Hypothalamus (tissue), 51 donors: Measurements from ENCODE around the gene EXOG.

Experiments
- DNase-seq, 51 donors: peaks; one replicate each; lab custom pipeline; 2025; lab: John Stamatoyannopoulos, UW

Gene EXOG

DNA sequence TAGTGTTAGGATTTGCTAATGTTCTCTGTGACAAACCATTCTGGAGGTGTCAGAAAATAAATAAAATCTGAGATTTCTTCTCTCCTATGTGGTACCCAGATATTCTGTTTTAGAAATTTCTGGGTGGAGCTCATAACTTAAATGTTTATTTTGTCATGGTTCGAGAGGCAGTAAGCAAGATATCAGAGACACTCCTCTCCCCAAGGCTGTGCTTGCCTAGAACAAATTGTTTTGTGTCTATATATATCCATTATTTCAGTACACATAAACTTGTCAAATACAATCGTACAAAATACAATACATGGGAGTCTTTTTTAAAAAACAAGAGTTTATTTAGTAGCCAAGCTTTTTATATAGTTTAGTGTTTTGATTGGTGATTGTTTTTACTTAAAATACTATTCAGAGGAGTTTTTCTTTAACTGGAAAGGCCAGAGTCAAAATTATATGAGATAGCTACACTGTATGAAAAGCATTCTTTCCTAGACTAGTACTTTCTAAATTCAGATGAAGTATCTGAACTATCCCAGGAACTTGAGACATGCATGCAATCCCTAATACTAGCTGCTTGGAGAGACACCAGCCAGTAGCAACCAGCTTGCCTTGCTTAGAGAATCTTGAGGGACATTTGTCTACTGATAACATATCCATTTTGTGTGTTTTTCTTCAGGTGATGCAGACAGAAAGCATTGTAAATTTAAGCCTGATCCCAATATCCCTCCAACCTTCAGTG lies 4.7 kb downstream of the EXOG start:
- no peak for DNase-seq

GRCh38 chr3:38507120-38507519 lies 11.0 kb downstream of the EXOG start:
- no peak for DNase-seq

DNA sequence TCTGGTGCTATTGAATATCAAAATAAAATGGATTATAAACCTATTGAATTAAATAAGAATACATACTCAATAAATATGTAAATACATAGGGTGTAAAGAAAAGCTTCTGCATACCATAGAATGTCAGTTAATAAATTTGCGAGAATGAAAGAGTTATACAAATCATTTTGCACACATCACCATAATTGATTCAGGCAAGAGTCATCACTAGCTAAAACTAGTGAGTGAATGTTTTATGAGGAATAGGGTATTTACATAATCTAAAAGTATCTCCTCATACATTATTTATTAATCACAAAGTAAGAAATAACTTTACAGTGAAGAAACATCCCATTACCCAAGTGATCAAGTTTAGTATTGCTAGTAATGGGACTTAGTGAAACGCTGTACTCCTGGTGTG lies 13.6 kb downstream of the EXOG start:
- no peak for DNase-seq

DNA sequence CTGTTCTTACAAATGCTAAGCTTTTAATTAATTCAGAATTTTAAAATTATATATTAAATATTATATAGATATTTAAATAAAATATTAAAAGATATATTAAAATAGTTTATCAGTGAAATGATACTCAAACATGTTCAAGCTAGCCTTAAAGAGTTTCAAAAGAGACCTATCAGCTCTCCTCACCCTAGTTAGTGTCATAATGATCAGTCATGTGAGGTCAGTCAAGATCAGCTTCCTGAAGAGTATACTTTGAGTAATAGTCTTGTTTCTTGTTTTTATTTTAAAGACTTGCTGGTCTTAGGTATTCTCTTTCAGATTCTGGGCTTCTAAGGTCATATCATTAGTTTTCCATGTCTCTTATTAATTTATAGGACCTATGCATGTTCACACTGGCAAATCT lies 14.5 kb downstream of the EXOG start:
- DNase-seq, result no peak

GRCh38 chr3:38511546-38511945 lies 15.4 kb downstream of the EXOG start:
- no peak for DNase-seq

- no peak for DNase-seq
Observed at GRCh38 chr3:38515367-38515766, 19.2 kb downstream of the EXOG start.

- no peak for DNase-seq
Observed at GRCh38 chr3:38516669-38517068, 20.5 kb downstream of the EXOG start.

- DNase-seq, result no peak
Observed at GRCh38 chr3:38519000-38519399, 22.9 kb downstream of the EXOG start.

DNA sequence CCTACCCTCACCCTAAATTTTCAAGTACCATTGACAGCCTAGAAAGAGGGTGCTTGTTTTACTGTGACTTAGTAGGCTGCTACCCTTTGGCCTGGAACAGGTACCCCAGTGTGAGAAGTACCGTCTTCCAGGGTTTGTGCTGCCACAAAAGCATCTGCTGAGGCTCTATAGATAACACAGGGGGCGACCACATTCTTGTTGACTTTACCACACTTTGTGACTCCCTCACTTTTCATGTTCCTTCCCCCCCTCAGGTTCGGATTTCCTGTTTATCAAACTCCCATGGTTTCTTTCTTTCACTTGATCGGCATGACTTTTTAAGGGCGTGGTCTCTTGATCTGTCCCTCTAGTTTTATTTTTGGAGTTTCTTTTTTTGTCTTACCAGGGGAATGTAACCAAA lies 23.5 kb downstream of the EXOG start:
- DNase-seq, result no peak

DNA sequence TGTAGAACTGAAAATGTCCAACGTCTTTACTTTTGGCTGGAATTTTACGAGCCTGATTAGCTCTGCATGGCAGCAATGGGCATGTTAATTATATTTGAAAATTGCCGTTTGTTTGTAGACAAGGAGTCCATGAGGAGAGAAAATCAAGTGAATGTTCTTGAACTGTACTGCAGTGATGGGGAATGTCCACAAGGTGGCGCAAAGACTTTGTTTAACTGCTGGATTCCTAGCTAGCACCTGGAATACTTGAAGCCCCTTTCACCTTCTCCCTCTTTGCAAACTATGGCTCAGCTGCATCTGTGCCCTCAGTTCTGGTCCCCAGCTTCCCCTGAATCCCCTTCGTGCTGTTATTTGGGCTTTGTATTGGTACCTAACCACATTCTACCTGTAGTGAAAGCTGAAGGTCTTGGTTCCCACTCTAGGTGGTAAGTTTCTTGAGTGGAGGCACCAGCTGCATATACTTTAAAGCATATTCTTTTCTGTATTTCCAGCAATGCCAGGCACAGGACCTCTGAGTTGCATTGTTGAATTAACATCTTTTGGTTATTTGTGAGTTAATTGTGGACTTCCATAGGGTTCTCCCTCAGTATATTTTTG lies 25.3 kb downstream of the EXOG start:
- peak in 36 of 51 donors; percentile 4 to 75 (median 32) for DNase-seq

DNA sequence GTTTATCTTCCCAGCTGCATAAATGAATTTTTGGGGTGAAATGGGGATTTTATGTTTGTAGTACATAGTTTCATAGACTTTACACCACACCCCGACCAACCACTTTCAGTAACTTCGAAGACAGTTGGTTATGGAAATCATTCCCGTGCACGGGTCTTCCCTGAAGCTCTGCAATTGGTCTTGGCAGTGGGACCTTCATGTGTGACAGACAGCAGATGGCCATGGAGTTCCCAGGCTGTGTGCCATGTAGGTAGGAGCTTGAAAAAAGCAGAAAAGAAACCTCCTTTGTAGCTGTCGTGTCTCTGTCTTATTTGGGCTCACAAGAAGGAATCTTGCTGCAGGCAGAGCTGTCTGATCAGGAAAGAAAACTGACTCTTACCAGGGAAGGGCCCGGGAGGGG lies 25.9 kb downstream of the EXOG start:
- no peak for DNase-seq

DNA sequence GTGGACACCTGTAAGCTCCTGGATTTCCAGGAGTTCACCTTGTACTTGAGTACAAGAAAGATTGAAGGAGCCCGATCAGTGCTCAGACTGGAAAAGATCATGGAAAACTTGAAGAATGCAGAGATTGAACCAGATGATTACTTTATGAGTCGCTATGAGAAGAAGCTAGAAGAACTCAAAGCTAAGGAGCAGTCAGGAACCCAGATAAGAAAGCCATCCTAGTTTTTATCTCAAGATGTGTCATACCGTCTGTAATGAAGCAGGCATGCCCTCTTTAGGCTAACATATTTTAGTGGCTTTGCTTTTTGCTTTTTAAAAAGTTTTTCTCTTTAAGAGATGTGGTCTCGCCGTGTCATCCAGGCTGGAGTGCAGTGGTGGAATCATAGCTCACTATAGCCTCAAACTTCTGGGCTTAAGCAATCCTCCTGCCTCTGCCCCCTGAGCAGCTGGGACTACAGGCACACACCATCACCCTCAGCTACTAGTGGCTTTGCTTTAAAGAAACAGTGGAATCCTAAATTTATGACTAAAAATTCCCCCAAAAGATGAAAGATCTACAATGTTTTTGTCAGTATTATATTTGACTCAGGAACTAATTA lies 28.1 kb downstream of the EXOG start:
- DNase-seq, result no peak

DNA sequence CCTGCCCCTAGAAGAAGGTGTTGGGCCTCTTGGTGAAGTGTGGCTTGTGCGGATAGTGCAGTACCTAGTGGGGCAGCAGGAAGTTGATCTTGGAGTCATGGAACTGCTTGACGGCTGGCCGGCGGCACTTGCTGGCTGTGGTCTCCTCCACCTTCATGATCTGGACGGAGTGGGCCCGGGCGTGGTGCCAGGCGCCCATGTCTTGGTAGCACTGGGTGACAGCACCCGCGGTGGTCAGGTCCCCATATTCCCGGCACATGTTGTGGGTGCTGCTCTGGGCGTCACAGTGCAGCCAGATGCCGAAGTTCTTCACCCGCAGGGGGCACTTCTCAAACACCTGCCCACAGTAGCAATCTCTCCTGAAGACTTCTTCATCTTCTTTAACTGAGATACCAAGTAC lies 30.7 kb downstream of the EXOG start:
- DNase-seq, result no peak

DNA sequence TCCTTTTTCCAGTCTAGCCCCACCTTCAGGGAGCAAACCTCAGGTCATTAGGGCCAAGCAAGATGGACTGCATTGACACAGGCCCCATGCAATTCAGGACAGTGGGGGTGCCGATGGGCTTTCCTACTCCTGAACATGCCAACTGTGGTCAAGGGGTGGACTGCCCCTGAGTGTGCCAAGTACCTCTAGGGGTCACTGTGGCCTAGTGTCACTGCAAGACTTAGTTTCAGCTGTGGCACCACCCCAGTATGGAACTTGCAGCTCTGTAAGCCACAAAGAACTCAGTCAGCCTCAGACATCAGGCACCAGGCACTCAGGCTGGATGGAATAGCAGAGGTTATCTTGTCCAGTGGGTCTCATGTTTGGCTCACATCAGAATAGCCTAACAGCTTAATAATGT lies 32.3 kb downstream of the EXOG start:
- no peak for DNase-seq

DNA sequence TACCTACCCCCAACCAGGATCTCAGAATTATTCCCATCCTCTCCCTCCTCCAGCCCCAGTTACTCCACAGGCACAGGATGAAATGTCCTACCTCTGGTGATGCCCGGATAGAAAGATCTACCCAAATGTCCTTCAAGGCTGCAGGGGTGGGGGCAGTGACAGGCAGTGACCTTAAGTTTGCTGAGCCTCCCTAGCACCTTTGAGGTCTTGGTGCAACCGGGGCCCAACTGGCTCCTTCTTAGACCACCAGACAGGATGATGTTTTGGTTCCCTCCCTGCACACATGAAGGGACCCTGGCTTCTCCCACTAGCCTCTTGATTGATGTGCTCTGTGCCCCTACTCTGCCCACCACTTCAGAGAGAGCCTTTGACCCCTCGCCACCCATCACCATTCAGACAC lies 36.4 kb downstream of the EXOG start:
- no peak for DNase-seq

DNA sequence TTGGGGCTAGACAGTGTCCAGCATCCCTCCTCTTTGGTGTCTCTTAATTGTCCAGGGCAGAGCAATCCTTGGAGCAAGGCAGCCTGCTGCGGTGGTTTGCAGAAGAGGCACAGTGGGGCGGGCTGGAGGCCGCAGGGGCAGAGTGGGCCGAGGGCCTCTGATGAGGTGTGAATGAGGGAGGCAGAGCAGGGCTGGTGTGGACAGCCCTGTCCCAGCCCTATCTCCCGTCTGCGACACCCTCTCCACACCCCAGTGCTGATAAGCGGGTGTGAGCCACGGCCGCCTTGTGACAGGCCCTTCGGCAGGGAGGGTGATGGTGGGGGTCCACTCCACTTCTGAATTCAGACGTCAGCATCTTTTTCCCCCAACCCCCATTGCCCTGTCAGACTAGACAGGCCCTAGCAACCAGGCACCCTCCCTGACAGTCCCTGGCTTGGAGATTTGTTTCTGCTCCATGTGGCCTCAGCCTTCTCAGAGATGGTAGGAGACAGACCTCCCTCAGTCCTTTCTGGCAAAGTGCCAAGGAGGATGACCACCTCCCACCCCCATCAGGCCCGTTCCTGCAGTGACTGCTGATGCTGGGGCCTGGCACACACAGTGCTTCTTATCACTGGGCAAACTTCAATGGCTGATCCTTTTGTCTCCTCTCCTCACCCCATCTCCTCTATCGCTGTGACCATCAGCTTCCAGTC lies 37.3 kb downstream of the EXOG start:
- DNase-seq, result no peak

DNA sequence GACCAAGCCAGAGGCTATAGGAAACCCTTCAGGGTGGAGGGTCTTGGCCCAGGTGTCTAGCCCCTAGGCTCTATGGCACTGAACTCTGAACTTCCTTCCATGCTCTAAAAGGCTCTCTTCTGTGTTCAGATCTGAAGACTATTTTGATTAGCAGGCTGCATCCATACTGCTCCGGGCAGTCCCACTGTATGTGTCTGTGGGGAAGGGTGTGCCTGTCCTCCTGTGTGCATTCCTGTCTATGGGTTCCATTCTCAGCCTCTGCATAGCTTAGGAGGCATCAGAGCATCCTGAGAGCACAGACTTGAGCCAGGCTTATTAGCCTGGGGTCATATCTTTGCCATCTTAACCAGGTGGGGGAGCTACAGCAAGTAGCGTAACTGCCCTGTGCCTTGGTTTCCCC lies 38.0 kb downstream of the EXOG start:
- no peak for DNase-seq

DNA sequence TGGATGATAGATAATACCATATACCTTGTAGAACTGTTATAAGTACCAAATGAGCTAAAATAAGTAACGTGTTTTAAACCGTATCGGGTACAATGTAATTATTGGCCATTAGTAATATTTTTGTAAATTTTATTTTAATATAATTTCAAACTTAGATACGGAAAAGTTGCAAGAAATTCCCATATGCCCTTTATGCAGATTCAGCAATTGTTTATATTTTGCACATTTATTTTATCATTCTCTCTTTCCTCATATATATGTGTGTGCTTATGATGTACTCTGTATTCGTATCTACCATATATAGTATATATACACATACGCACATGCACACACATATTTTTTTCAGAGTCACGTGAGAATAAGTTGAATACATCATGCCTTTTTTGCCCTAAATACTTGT lies 38.5 kb downstream of the EXOG start:
- DNase-seq, result no peak

- DNase-seq, result no peak
Observed at GRCh38 chr3:38536671-38537070, 40.5 kb downstream of the EXOG start.

GRCh38 chr3:38538773-38539353 lies 42.7 kb downstream of the EXOG start:
- no peak for DNase-seq

- DNase-seq, result no peak
Observed at GRCh38 chr3:38541806-38542205, 45.7 kb downstream of the EXOG start.
